GM21447 (cell line): ENCODE measurements around the gene CORO2A.

ENCODE experiments used
- ATAC-seq: cut with Tn5 transposase; IDR thresholded peaks from one replicate; pipeline ENCODE4 v1.9.1; 2021; ENCODE audit not compliant: unreplicated experiment

The CORO2A gene

GRCh38 chr9:98192503-98193335 is at the start of gene CORO2A:
Gene CORO2A, minus strand, starts transcription at chr9:98192637. Its CDS starts 34,977 bp downstream, at chr9:98157660.
- peak; percentile 61 for ATAC-seq

- no peak for ATAC-seq
These were observed 49.2 kb upstream of the CORO2A start for GRCh38 chr9:98241357-98242300.

- ATAC-seq: no peak
These were observed 48.0 kb upstream of the CORO2A start for GRCh38 chr9:98240475-98240874.

- ATAC-seq: no peak
These were observed 44.6 kb upstream of the CORO2A start for GRCh38 chr9:98236901-98237487.

GRCh38 chr9:98235126-98235525 is 42.7 kb upstream of the CORO2A start:
- no peak for ATAC-seq

GRCh38 chr9:98234245-98234825 is 41.9 kb upstream of the CORO2A start:
- no peak for ATAC-seq

- no peak for ATAC-seq
These were observed 40.5 kb upstream of the CORO2A start for GRCh38 chr9:98232926-98233325.

- no peak for ATAC-seq
These were observed 39.5 kb upstream of the CORO2A start for GRCh38 chr9:98231770-98232478.

- no peak for ATAC-seq
These were observed 38.4 kb upstream of the CORO2A start for GRCh38 chr9:98230789-98231188.

- ATAC-seq: no peak
These were observed 37.9 kb upstream of the CORO2A start for GRCh38 chr9:98230304-98230703.

- no peak for ATAC-seq
These were observed 37.2 kb upstream of the CORO2A start for GRCh38 chr9:98229620-98230019.

GRCh38 chr9:98229090-98229395 is 36.6 kb upstream of the CORO2A start:
- ATAC-seq: no peak

- ATAC-seq: no peak
These were observed 36.1 kb upstream of the CORO2A start for GRCh38 chr9:98228392-98229089.

GRCh38 chr9:98227883-98228282 is 35.4 kb upstream of the CORO2A start:
- ATAC-seq: no peak

GRCh38 chr9:98226957-98227356 is 34.5 kb upstream of the CORO2A start:
- ATAC-seq: no peak

GRCh38 chr9:98226516-98226915 is 34.1 kb upstream of the CORO2A start:
- ATAC-seq: no peak

- no peak for ATAC-seq
These were observed 32.6 kb upstream of the CORO2A start for GRCh38 chr9:98225015-98225442.

- ATAC-seq: no peak
These were observed 30.7 kb upstream of the CORO2A start for GRCh38 chr9:98222885-98223691.

GRCh38 chr9:98220911-98221310 is 28.5 kb upstream of the CORO2A start:
- ATAC-seq: no peak
